Liver (tissue), 9 donors: ENCODE measurements around the gene CELF1. TPM values are rescaled to one million over a fixed set of nuclear protein-coding genes. Genes with fewer than 3 reads are reported as not detected.

Source experiments
- DNase-seq: peaks from one replicate; pipeline ENCODE4 v3.0.0-alpha.2; 2017; ENCODE audit warnings: low spot score
- H3K27ac ChIP-seq, 2 donors: one replicate each; pipeline ENCODE4 v1.7.0; 2013; ENCODE audit warnings: inconsistent platforms in 2 of 2, low read length in 2 of 2, control low read depth in 1 of 2, low read depth in 1 of 2, mild to moderate bottlenecking in 1 of 2
- H3K27me3 ChIP-seq, 4 donors: one replicate each; pipeline versions ENCODE4 v1.6.1 to v1.7.0; 2013; ENCODE audit warnings: low read length in 3 of 4, inconsistent platforms in 1 of 4, mild to moderate bottlenecking in 1 of 4, moderate library complexity in 1 of 4; ENCODE audit not compliant: control insufficient read depth in 4 of 4, insufficient read depth in 4 of 4
- H3K36me3 ChIP-seq, 4 donors: one replicate each; pipeline versions ENCODE4 v1.6.1 to v1.7.0; 2013; ENCODE audit warnings: low read length in 3 of 4, mild to moderate bottlenecking in 3 of 4, low read depth in 1 of 4, moderate library complexity in 1 of 4; ENCODE audit not compliant: control insufficient read depth in 4 of 4, insufficient read depth in 3 of 4
- H3K4me1 ChIP-seq, 4 donors: one replicate each; pipeline versions ENCODE4 v1.6.1 to v1.7.0; 2013; ENCODE audit warnings: low read length in 3 of 4, mild to moderate bottlenecking in 3 of 4, moderate library complexity in 1 of 4; ENCODE audit not compliant: control insufficient read depth in 4 of 4, insufficient read depth in 4 of 4
- H3K4me3 ChIP-seq, 3 donors: one replicate each; pipeline versions ENCODE4 v1.6.1 to v1.7.0; 2013; ENCODE audit warnings: low read length in 3 of 3, control low read depth in 1 of 3, low read depth in 1 of 3, mild to moderate bottlenecking in 1 of 3
- H3K9ac ChIP-seq, 2 donors: one replicate each; pipeline ENCODE4 v1.7.0; 2013; ENCODE audit warnings: low read length in 2 of 2, mild to moderate bottlenecking in 2 of 2, moderate library complexity in 2 of 2, control low read depth in 1 of 2, low read depth in 1 of 2
- H3K9me3 ChIP-seq, 4 donors: one replicate each; pipeline versions ENCODE4 v1.6.1 to v1.7.0; 2013; ENCODE audit warnings: low read length in 3 of 4; ENCODE audit not compliant: control insufficient read depth in 4 of 4
- EGR1 ChIP-seq, 2 donors: IDR thresholded peaks; 2 replicates each; pipeline ENCODE4 v1.6.1; 2016 to 2018; ENCODE audit warnings: antibody characterized with exemption in 2 of 2, low read depth in 2 of 2
- FOXA1 ChIP-seq: IDR thresholded peaks from 2 replicates; pipeline ENCODE4 v1.6.1; 2016; ENCODE audit warnings: antibody characterized with exemption
- FOXA2 ChIP-seq: IDR thresholded peaks from 2 replicates; pipeline ENCODE4 v1.6.1; 2016; ENCODE audit warnings: antibody characterized with exemption
- GABPA ChIP-seq, 2 donors: IDR thresholded peaks in 1 of 2; conservative IDR thresholded peaks in 1 of 2; 2 replicates each; pipeline ENCODE4 v1.6.1; 2016; ENCODE audit warnings: antibody characterized with exemption in 2 of 2, mild to moderate bottlenecking in 1 of 2, moderate library complexity in 1 of 2
- HNF4A ChIP-seq, 2 donors: conservative IDR thresholded peaks; 2 replicates each; pipeline ENCODE4 v1.6.1; 2016; ENCODE audit warnings: antibody characterized with exemption in 2 of 2, mild to moderate bottlenecking in 2 of 2
- HNF4G ChIP-seq: IDR thresholded peaks from 2 replicates; pipeline ENCODE4 v1.6.1; 2016; ENCODE audit warnings: antibody characterized with exemption
- JUND ChIP-seq, 2 donors: IDR thresholded peaks; 2 replicates each; pipeline ENCODE4 v1.6.1; 2016; ENCODE audit warnings: antibody characterized with exemption in 2 of 2
- NR2F2 ChIP-seq: IDR thresholded peaks from 2 replicates; pipeline ENCODE4 v1.6.1; 2016; ENCODE audit warnings: antibody characterized with exemption
- RAD21 ChIP-seq, 2 donors: IDR thresholded peaks; 2 replicates each; pipeline ENCODE4 v1.6.1; 2016; ENCODE audit warnings: antibody characterized with exemption in 2 of 2, mild to moderate bottlenecking in 2 of 2
- RXRA ChIP-seq, 2 donors: IDR thresholded peaks; 2 replicates each; pipeline ENCODE4 v1.6.1; 2017 to 2018; ENCODE audit warnings: antibody characterized with exemption in 2 of 2, mild to moderate bottlenecking in 1 of 2
- SP1 ChIP-seq: IDR thresholded peaks from 2 replicates; pipeline ENCODE4 v1.6.1; 2018; ENCODE audit warnings: antibody characterized with exemption, mild to moderate bottlenecking
- TAF1 ChIP-seq: conservative IDR thresholded peaks from 2 replicates; pipeline ENCODE4 v1.6.1; 2016; ENCODE audit warnings: antibody characterized with exemption, mild to moderate bottlenecking
- YY1 ChIP-seq: IDR thresholded peaks from 2 replicates; pipeline ENCODE4 v1.6.1; 2016; ENCODE audit warnings: antibody characterized with exemption, mild to moderate bottlenecking
- WGBS: extraction: QIAGEN DNeasy Blood & Tissue Kit; methylation state at CpG from one replicate; pipeline ENCODE4 v1.1.7; 2013; 5-methylcytosine and 5-hydroxymethylcytosine counted together
- polyA plus RNA-seq, 2 donors: library from polyadenylated mRNA; stranded (reverse) in 1 of 2; unstranded in 1 of 2; fragments of 200-250 nt in 1 of 2; fragments of >200 nt in 1 of 2; fragmentation: Nextera tagmentation in 1 of 2; extraction: Ambion mirVana in 1 of 2; gene quantifications; one replicate each; pipeline versions ENCODE4 v1.2.1 to v1.2.3, GENCODE V29; 2013 to 2015
- total RNA-seq, 2 donors: library from RNA; depleted of rRNA; stranded (reverse); fragments of >200 nt; gene quantifications; one replicate each; pipeline ENCODE4 v1.2.3, GENCODE V29; 2014
- TF ChIP-seq, protein P1 (sequence below): IDR thresholded peaks from 2 replicates; pipeline ENCODE4 v1.6.1; 2016; ENCODE audit warnings: antibody characterized with exemption
- TF ChIP-seq, protein P2 (sequence below): IDR thresholded peaks from 2 replicates; pipeline ENCODE4 v1.6.1; 2016; ENCODE audit warnings: antibody characterized with exemption
- TF ChIP-seq, protein P3 (sequence below): IDR thresholded peaks from 2 replicates; pipeline ENCODE4 v1.6.1; 2016; ENCODE audit warnings: antibody characterized with exemption
- TF ChIP-seq, protein P4 (sequence below): IDR thresholded peaks from 2 replicates; pipeline ENCODE4 v1.6.1; 2016; ENCODE audit warnings: antibody characterized with exemption, mild to moderate bottlenecking
- TF ChIP-seq, protein P5 (sequence below): fragments of 150-350 bp; IDR thresholded peaks from 2 replicates; pipeline ENCODE4 v1.5.1; 2017; ENCODE audit warnings: improper control_type of control experiment, low read depth, low read length; ENCODE audit not compliant: missing input control
- donor health status: healthy.
- donor health status: healthy.
- donor health status: healthy.
- donor health status: healthy.
- donor health status: healthy.

Gene CELF1
- total and polyA plus RNA-seq, 4 donors, result 23.5 to 139 (median 60.3) TPM

DNA sequence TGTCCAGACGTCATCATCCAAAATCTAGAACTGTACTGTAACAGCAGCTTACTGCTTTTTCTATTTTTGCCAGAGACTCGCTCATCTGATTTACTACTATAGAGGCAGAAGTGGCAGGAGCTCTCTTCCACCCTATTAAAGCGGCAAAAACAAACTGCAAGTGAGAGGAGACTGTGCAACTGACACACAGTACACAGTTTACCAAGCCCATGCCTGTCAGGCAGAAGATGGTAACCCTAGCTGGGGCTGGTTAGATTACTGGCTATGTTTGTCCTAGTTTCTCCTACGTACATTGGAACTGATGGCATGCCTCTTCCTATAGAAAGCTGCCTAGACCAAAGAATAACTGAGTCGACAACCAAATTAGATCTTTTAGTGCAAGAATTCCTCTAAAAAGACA is 51.8 kb downstream of the CELF1 start:
- no peak for DNase-seq
- Histone ChIP-seq H3K9ac (no peak overlapping the region), H3K36me3 (no peaks in the 10 kb centered on the region), H3K9me3 (no peaks in the 10 kb centered on the region), H3K4me1 (peaks cover 11 to 66% (median 59%) of the 10 kb centered on the region in 4 donors), H3K4me3 (no peak overlapping the region), H3K27ac (peak overlapping the region in 1 of 2 donors; percentile 1), H3K27me3 (no peaks in the 10 kb centered on the region)
- WGBS, result 92% methylated on average over 5 of the region's 5 CpGs
- no peak for TF ChIP-seq FOXA2
- no peak for TF ChIP-seq HNF4G
- TF ChIP-seq RXRA (IDR thresholded peaks at IDR 0.05), result no peak
- no peak for TF ChIP-seq YY1
- no peak for TF ChIP-seq SP1
- no peak for TF ChIP-seq TAF1
- TF ChIP-seq FOXA1, result no peak
- TF ChIP-seq NR2F2, result no peak
- TF ChIP-seq, protein P1, sequence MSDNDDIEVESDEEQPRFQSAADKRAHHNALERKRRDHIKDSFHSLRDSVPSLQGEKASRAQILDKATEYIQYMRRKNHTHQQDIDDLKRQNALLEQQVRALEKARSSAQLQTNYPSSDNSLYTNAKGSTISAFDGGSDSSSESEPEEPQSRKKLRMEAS, result no peak
- TF ChIP-seq RAD21 (IDR thresholded peaks at IDR 0.05), result no peak
- TF ChIP-seq, protein P2, sequence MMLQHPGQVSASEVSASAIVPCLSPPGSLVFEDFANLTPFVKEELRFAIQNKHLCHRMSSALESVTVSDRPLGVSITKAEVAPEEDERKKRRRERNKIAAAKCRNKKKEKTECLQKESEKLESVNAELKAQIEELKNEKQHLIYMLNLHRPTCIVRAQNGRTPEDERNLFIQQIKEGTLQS, result no peak
- TF ChIP-seq GABPA (IDR thresholded peaks at IDR 0.05 in 1 of 2, conservative IDR thresholded peaks at IDR 0.05 in 1 of 2), result no peak

DNA sequence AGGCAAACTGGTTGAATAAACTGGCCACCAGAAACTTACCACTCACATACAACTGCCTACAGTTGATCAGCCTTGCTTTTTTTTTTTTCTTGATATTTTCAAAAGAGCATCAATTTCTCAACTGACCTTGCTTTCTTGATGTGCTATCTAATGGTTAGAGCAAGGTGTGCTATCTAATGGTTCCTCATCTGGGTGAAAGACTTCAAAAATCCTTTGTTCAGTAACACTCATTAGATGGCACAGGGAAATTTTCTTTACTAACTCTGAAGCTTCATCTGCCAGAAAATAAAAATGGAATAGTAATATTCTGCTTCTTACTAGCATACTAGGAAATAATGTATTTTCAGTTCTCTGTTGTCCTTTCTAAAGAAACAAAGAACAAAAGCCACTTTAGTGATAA is 52.8 kb downstream of the CELF1 start:
- peaks cover 11 to 76% (median 69%) of the 10 kb centered on the region in 4 donors for H3K4me1 ChIP-seq

More for the DNA sequence above, 52.8 kb downstream of the CELF1 start:
- Histone ChIP-seq H3K27me3 (no peaks in the 10 kb centered on the region), H3K9me3 (no peaks in the 10 kb centered on the region), H3K27ac (peak overlapping the region; percentile 69 to 77), H3K4me3 (no peak overlapping the region), H3K9ac (peak overlapping the region in 1 of 2 donors; percentile 26), H3K36me3 (no peaks in the 10 kb centered on the region)
- no peak for DNase-seq
- TF ChIP-seq RXRA (IDR thresholded peaks at IDR 0.05), result no peak
- TF ChIP-seq FOXA1, result no peak
- TF ChIP-seq GABPA (IDR thresholded peaks at IDR 0.05 in 1 of 2, conservative IDR thresholded peaks at IDR 0.05 in 1 of 2), result no peak
- TF ChIP-seq RAD21 (IDR thresholded peaks at IDR 0.05), result no peak
- TF ChIP-seq TAF1, result no peak
- TF ChIP-seq NR2F2, result no peak
- TF ChIP-seq JUND (IDR thresholded peaks at IDR 0.05), result no peak
- TF ChIP-seq, protein P3, sequence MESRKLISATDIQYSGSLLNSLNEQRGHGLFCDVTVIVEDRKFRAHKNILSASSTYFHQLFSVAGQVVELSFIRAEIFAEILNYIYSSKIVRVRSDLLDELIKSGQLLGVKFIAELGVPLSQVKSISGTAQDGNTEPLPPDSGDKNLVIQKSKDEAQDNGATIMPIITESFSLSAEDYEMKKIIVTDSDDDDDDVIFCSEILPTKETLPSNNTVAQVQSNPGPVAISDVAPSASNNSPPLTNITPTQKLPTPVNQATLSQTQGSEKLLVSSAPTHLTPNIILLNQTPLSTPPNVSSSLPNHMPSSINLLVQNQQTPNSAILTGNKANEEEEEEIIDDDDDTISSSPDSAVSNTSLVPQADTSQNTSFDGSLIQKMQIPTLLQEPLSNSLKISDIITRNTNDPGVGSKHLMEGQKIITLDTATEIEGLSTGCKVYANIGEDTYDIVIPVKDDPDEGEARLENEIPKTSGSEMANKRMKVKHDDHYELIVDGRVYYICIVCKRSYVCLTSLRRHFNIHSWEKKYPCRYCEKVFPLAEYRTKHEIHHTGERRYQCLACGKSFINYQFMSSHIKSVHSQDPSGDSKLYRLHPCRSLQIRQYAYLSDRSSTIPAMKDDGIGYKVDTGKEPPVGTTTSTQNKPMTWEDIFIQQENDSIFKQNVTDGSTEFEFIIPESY, result no peak
- no peak for TF ChIP-seq YY1
- TF ChIP-seq, protein P4, sequence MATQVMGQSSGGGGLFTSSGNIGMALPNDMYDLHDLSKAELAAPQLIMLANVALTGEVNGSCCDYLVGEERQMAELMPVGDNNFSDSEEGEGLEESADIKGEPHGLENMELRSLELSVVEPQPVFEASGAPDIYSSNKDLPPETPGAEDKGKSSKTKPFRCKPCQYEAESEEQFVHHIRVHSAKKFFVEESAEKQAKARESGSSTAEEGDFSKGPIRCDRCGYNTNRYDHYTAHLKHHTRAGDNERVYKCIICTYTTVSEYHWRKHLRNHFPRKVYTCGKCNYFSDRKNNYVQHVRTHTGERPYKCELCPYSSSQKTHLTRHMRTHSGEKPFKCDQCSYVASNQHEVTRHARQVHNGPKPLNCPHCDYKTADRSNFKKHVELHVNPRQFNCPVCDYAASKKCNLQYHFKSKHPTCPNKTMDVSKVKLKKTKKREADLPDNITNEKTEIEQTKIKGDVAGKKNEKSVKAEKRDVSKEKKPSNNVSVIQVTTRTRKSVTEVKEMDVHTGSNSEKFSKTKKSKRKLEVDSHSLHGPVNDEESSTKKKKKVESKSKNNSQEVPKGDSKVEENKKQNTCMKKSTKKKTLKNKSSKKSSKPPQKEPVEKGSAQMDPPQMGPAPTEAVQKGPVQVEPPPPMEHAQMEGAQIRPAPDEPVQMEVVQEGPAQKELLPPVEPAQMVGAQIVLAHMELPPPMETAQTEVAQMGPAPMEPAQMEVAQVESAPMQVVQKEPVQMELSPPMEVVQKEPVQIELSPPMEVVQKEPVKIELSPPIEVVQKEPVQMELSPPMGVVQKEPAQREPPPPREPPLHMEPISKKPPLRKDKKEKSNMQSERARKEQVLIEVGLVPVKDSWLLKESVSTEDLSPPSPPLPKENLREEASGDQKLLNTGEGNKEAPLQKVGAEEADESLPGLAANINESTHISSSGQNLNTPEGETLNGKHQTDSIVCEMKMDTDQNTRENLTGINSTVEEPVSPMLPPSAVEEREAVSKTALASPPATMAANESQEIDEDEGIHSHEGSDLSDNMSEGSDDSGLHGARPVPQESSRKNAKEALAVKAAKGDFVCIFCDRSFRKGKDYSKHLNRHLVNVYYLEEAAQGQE, result no peak
- TF ChIP-seq HNF4G, result no peak
- TF ChIP-seq EGR1 (IDR thresholded peaks at IDR 0.05; ENCODE audit: low read depth in 2 of 2), result no peak
- TF ChIP-seq SP1, result no peak
- TF ChIP-seq, protein P2, result no peak
- TF ChIP-seq HNF4A (conservative IDR thresholded peaks at IDR 0.05), result no peak
- TF ChIP-seq, protein P5, sequence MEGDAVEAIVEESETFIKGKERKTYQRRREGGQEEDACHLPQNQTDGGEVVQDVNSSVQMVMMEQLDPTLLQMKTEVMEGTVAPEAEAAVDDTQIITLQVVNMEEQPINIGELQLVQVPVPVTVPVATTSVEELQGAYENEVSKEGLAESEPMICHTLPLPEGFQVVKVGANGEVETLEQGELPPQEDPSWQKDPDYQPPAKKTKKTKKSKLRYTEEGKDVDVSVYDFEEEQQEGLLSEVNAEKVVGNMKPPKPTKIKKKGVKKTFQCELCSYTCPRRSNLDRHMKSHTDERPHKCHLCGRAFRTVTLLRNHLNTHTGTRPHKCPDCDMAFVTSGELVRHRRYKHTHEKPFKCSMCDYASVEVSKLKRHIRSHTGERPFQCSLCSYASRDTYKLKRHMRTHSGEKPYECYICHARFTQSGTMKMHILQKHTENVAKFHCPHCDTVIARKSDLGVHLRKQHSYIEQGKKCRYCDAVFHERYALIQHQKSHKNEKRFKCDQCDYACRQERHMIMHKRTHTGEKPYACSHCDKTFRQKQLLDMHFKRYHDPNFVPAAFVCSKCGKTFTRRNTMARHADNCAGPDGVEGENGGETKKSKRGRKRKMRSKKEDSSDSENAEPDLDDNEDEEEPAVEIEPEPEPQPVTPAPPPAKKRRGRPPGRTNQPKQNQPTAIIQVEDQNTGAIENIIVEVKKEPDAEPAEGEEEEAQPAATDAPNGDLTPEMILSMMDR, result no peak
- TF ChIP-seq, protein P1, result no peak
